GM19452 (cell line): ENCODE results near the gene ETDC.
A peak's percentile ranks its signal among the peaks of the same experiment; 100 is the strongest.
"Not testable (repeated sequence)": the region's sequence is repeated elsewhere in the genome, so short reads cannot be mapped to it uniquely, and the experiment has no call there.

Source experiments
- ATAC-seq: cut with Tn5 transposase; IDR thresholded peaks from one replicate; pipeline ENCODE4 v1.9.1; 2021; ENCODE audit not compliant: unreplicated experiment

ETDC gene

GRCh38 chrX:135309430-135309923, at the start of gene ETDC:
Gene ETDC (plus strand): TSS chrX:135309480. CDS start chrX:135309480, 0 bp downstream.
- no peak for ATAC-seq

GRCh38 chrX:135260976-135261375, 48.3 kb upstream of the ETDC start:
- ATAC-seq, result not testable (repeated sequence)

DNA sequence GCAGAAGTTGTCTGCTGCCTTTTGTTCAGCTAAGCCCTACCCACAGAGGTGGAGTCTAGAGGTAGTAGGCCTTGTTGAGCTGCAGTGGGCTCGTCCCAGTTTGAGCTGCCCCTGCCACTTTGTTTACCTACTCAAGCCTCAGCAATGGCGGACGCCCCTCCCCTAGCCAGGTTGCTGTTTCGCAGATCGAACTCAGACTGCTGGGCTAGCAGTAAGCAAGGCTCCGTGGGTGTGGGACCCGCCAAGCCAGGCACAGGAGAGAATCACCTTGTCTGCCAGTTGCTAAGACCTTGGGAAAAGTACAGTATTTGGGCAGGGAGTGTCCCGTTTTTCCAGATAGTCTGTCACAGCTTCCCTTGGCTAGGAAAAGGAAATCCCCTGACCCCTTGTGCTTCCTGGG, 45.9 kb upstream of the ETDC start:
- not testable (repeated sequence) for ATAC-seq

DNA sequence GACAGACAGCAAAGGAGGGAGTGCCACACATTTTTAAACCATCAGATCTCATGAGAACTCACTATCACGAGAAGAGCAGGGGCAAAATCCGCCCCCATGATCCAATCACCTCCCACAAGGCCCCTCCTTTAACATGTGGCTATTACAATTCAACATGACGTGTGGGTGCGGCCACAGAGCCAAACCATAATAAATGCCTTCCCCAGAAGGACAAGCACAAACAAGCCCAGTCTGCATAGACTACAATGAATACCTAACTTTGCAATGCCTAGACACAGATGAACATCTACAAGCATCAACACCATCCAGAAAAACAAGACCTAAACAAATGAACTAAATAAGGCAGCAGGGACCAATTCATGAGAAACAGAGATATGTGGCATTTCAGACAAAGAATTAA, 45.1 kb upstream of the ETDC start:
- ATAC-seq, result no peak

DNA sequence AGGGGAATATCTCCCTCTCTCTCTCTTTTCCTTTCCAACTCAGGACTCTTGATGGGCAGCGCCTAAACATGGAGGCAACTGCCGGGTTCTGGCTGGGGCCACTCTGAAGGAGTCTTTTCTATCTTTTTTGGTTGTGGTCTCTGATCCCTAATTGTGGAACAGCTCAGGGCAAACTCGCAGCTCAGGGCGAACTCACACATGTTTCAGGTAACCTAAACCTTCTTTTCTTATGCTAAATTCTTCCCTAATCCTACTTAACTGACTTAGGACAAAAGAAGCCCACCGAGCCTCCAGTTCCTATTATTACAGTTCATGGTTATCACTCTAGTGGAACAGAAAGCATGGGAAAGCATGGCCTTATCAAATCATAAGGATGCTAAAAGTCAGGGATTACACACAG, 36.1 kb upstream of the ETDC start:
- no peak for ATAC-seq

- ATAC-seq, result no peak
Observed at GRCh38 chrX:135275973-135276372, 33.3 kb upstream of the ETDC start.

DNA sequence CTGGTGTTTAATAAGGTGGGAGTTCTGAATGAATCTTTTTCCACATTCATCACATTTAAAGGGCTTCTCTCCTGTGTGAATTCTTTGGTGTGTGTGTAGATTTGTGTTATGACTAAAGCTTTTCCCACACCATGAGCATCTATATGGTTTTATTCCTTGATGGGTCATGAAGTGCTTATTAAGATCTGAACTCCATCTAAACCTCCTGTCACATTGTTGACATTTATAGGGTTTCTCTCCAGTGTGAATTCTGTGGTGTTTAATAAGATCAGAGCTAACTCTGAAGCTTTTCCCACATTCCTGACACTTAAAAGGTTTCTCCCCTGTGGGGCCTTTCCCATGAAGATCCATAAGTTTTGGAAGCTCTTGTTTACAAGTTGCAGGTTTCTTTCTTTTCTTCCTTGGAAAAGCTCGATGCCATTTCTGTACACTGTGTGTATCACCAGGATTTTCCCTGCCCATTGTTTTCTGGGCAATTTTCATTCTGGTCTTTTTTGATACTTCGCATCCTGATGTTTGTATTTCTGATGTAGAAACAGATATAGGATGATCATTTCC, 21.9 kb upstream of the ETDC start:
- no peak for ATAC-seq

GRCh38 chrX:135295238-135295943, 13.9 kb upstream of the ETDC start:
- peak; percentile 100 for ATAC-seq

DNA sequence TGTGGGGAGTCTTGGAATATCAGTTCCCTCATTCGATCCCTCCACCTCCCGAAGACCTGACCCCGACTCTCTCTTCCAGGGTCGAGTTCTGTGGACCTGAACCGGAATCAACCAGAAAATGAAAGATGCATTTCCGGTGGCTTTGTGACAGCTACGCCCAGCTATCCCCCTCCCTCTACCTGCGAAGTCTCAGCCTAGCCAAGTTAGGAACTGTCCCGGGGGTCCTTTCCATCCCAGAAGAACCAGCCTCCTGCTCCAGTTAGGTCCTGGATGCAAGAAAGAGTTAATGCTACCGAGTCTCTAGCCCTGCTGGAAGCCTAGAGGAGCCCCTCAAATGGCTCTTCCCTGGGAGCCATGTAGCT, 13.4 kb upstream of the ETDC start:
- ATAC-seq, result peak; percentile 64

GRCh38 chrX:135302269-135302873, 6.9 kb upstream of the ETDC start:
- no peak for ATAC-seq

- ATAC-seq, result no peak
Observed at GRCh38 chrX:135304741-135305140, 4.5 kb upstream of the ETDC start.

GRCh38 chrX:135307171-135307570, 2.1 kb upstream of the ETDC start:
- no peak for ATAC-seq

DNA sequence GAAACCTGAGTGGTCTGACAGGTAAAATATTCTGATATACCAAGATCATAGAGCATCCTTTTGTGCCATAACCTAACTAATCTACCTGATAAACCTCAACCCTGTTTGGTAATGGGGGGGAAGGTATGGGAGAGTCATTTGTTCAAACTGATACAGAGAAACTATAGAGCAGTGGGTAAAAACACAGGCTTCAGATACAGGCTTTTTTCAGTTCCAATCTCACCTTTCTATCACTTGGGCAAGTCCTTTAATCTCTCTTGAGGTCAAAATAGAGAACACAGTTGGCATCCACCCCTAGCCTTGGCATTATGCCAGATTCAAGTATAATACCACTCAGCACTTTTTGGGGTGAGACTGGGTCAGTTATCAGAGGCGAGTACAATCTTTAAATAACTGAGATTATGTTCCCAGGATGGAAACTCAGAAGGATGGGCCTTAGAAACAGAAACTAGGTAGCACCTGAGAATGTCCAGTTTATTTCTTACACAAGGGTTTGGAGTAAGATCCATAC, 880 bp upstream of the ETDC start:
- ATAC-seq, result no peak

DNA sequence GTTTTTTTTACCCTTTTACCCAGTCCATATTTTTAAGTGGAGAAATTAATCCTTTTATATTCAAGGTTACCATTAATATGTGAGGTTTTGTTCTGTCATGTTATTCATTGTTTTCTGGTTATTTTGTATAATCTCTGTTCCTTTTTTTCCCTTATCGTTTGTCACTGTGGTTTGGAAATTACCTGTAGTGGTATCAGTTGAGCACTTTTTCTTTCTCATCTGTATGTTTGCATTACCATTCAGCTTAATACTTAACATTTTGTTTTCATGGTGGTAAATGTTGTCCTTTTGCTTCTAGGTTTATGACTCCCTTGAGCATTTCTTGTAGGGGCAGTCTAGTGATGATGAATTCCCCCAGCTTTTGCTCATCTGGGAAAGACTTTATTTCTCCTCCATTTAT, 6.6 kb downstream of the ETDC start:
- ATAC-seq, result no peak

DNA sequence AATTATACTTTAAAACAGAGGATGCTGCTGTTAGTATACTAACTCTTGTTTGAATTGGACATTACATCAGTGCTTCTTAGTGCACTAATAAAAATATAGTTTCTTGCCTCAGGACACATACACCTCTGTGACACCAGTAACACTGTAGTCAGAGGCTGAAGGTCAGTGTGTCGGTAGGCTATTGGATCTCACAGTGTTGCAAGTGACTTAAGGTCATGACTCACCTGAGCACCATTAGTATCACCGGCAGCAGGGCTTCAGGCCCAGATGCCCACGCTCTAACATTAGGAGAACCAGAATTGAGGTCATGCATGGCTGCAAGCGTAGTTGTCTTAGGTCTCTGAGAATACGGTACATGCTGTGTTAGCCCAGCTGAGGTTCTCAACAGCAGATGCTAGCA, 15.2 kb downstream of the ETDC start:
- ATAC-seq, result no peak

- ATAC-seq, result not testable (repeated sequence)
Observed at GRCh38 chrX:135325036-135325818, 15.9 kb downstream of the ETDC start.

GRCh38 chrX:135327299-135327698, 18.0 kb downstream of the ETDC start:
- no peak for ATAC-seq

DNA sequence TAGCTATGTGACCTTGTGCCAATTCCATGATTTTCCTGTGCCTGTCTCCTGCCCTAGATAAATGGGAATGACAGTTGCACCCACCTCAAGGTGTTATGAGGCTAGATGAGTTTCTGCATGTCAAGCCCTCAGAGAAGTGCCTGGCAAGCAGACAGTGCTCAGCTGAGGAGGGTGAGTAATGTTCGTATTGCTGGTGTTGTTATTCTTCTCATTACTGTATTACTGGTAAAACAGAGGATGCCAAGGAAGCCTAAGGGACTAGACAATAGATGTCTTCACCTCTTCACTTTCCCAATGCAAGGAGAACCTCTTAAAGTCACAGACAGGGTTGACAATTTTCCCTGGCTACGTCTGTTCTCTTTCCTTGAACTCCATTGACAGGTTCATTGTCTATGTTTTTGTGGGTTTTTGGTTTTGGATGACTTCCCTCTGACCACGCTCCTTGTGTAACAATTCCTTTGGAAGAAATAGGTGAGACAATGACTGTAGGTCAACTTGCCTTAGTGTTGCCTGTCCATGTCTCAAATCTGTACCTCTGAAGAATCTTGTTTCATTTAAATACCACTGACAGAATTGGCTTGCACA, 19.2 kb downstream of the ETDC start:
- no peak for ATAC-seq

GRCh38 chrX:135330706-135331105, 21.4 kb downstream of the ETDC start:
- ATAC-seq, result no peak

GRCh38 chrX:135331525-135331924, 22.2 kb downstream of the ETDC start:
- no peak for ATAC-seq

GRCh38 chrX:135340831-135341230, 31.6 kb downstream of the ETDC start:
- ATAC-seq, result no peak
